ENCODE results near the gene NUP214.

GRCh38 chr9:131226226-131226625 lies 100.8 kb downstream of the NUP214 start:
- TF ChIP-seq POLR2A (IDR thresholded peaks at IDR 0.05; ENCODE audit: low read depth, low read length) (no peak), CTCF (conservative IDR thresholded peaks at IDR 0.05; ENCODE audit: low read depth, low read length) (no peak)
